AG04450 (cell line): ENCODE results near the gene CENPI. TPM values are rescaled to one million over a fixed set of nuclear protein-coding genes. Genes with fewer than 3 reads are reported as not detected.

Experiments
- CTCF ChIA-PET: fragments of 300-600, 350-600 bp; formaldehyde crosslinking; extraction: SDS; loops from one replicate; lab custom pipeline; 2022; ENCODE audit warnings: antibody characterized with exemption, inconsistent platforms; lab: Charles Lee
- POLR2A ChIA-PET: fragments of 350-600 bp; formaldehyde crosslinking; extraction: SDS; loops from one replicate; lab custom pipeline; 2021; ENCODE audit warnings: antibody characterized with exemption, inconsistent platforms; lab: Yijun Ruan, JAX
- DNase-seq: peaks from one replicate; pipeline ENCODE4 v3.0.0-alpha.2; 2011; ENCODE audit warnings: low read depth, low spot score
- H3K27ac ChIP-seq: one replicate; pipeline ENCODE4 v1.5.1; 2012; ENCODE audit warnings: low read depth, low read length, control low read depth
- H3K27me3 ChIP-seq: one replicate; pipeline ENCODE4 v1.6.0; 2012; ENCODE audit warnings: low read length; ENCODE audit not compliant: control insufficient read depth, insufficient read depth
- H3K4me3 ChIP-seq: 2 replicates; pipeline ENCODE4 v1.5.1; 2011; ENCODE audit warnings: mild to moderate bottlenecking, low read depth, low read length, control low read depth
- H3K9me3 ChIP-seq: 2 replicates; pipeline ENCODE4 v1.5.1; 2012; ENCODE audit warnings: low read length; ENCODE audit not compliant: control insufficient read depth, insufficient read depth
- polyA plus RNA-seq: library from polyadenylated mRNA; depleted of rRNA; stranded (reverse); fragments of >200 nt; gene quantifications from 2 replicates; pipeline ENCODE4 v1.2.3, GENCODE V29; 2011
- TF ChIP-seq, protein P1 (sequence below): IDR thresholded peaks from 2 replicates; pipeline ENCODE4 v1.5.1; 2011; ENCODE audit warnings: low read depth, low read length, control low read depth, inconsistent platforms

CENPI gene
- polyA plus RNA-seq, 1 experiment, result 5.0 TPM

GRCh38 chrX:101079736-101080270 lies 18.2 kb upstream of the CENPI start:
- H3K9me3 ChIP-seq, result no peaks in the 10 kb centered on the region
- ChIA-PET POLR2A (no interaction called here), CTCF (interaction anchor here (0.6 kb wide), 1 partner anchor 208 kb away, joined by 8 read pairs; no protein-coding TSS in a partner anchor)
- no peak overlapping the region for H3K27ac ChIP-seq
- no peak for DNase-seq
- TF ChIP-seq, protein P1, sequence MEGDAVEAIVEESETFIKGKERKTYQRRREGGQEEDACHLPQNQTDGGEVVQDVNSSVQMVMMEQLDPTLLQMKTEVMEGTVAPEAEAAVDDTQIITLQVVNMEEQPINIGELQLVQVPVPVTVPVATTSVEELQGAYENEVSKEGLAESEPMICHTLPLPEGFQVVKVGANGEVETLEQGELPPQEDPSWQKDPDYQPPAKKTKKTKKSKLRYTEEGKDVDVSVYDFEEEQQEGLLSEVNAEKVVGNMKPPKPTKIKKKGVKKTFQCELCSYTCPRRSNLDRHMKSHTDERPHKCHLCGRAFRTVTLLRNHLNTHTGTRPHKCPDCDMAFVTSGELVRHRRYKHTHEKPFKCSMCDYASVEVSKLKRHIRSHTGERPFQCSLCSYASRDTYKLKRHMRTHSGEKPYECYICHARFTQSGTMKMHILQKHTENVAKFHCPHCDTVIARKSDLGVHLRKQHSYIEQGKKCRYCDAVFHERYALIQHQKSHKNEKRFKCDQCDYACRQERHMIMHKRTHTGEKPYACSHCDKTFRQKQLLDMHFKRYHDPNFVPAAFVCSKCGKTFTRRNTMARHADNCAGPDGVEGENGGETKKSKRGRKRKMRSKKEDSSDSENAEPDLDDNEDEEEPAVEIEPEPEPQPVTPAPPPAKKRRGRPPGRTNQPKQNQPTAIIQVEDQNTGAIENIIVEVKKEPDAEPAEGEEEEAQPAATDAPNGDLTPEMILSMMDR, result no peak
- H3K4me3 ChIP-seq, result peak overlapping the region; percentile 73
- H3K27me3 ChIP-seq, result no peaks in the 10 kb centered on the region

DNA sequence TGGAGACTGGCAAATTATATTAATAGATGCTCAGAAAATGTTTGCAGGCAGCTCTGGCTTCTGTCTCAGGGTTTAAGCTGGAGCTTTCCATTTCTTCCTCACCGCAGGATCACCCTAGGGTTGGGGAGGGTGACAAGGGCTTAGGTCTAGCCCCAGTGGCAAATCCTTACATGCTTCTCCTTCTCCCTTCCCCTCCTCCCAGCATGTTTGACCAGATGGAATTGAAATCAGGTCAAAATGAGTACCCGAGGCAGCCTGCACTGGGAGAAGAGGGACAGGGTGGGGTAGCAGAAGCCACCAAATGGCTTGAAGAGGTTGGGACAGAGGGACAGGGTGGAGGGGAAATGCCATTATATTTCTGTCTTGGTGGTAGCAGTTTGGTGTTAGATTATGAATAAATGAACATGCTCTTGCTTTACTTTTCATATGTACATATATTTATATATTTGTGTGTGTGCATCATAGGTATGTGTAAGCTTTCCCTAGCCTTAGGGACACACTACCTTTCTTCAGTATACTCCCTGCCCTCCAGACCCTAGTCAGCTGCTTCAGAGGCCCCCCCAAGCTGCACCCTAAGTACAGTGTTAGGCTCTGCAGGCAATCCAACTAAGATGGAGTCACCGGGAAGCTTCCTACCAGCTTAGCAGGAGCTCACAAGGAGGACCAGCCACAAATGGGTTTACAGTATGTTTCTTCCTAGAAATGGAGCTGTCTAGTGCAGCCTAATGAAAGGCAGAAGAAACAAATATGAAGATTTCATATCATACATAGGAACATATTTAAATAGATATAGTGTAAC lies 17.5 kb upstream of the CENPI start:
- ChIA-PET CTCF (no interaction called here), POLR2A (no interaction called here)
- Histone ChIP-seq H3K27me3 (no peaks in the 10 kb centered on the region), H3K4me3 (peak overlapping the region; percentile 73), H3K27ac (no peak overlapping the region), H3K9me3 (no peaks in the 10 kb centered on the region; the same call in 1 of the 2 replicates)
- TF ChIP-seq, protein P1, result no peak
- DNase-seq, result no peak

GRCh38 chrX:101081231-101081630 lies 16.8 kb upstream of the CENPI start:
- ChIA-PET CTCF (no interaction called here), POLR2A (no interaction called here)
- H3K27ac ChIP-seq, result no peak overlapping the region
- peak overlapping the region; percentile 73 for H3K4me3 ChIP-seq
- TF ChIP-seq, protein P1, result no peak
- H3K9me3 ChIP-seq, result no peaks in the 10 kb centered on the region; the same call in 1 of the 2 replicates
- DNase-seq, result no peak
- H3K27me3 ChIP-seq, result no peaks in the 10 kb centered on the region

DNA sequence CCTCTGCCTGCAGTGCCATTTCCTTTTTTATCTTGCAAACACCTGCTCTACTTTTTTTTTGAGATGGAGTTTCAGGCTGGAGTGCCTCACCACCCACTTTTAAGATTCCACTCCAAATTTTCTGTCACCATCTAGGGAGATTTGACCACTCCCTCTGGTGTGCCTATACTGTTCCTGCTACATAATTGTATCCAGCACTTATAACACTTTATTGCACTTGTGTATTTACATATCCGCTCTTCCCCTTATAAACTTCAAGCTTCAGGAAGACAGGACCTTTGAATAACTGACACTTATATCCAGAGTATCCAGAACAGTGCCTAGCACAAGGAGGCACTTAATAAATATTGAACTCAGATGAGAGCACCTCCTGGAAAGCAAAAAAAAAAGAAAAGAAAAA lies 6.2 kb upstream of the CENPI start:
- Histone ChIP-seq H3K9me3 (no peaks in the 10 kb centered on the region), H3K4me3 (no peak overlapping the region), H3K27me3 (no peaks in the 10 kb centered on the region), H3K27ac (no peak overlapping the region)
- TF ChIP-seq, protein P1, result no peak
- DNase-seq, result no peak
- ChIA-PET POLR2A (no interaction called here), CTCF (no interaction called here)

DNA sequence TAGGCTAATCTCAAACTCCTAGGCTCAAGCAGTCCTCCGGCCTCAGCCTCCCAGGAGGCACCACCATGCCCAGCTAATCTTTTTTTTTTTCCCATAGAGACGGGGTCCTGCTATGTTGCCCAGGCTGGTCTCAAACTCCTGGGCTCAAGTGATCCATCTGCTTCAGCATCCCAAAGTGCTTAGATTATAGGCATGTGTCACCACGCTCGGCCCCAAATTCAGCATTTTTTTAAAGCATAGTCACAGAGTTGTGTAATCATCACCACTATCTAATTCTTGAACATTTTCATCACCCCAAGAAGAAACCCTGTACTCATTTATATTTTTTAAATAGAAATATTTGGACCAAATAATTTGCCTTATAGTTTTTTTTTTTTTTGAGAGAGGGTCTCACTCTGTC lies 10.3 kb downstream of the CENPI start:
- POLR2A ChIA-PET, result no interaction called here
- H3K4me3 ChIP-seq, result no peak overlapping the region
- peak overlapping the region; percentile 11 for H3K27ac ChIP-seq
- DNase-seq, result peak; percentile 13
- CTCF ChIA-PET, result no interaction called here
- no peaks in the 10 kb centered on the region for H3K9me3 ChIP-seq
- no peaks in the 10 kb centered on the region for H3K27me3 ChIP-seq
- TF ChIP-seq, protein P1, result no peak
